Stimulated activated CD4-positive, alpha-beta T cell treated with anti-CD3 and anti-CD28 coated beads, Interleukin-15, amount 100 ng/mL, for 24 hours (primary cell): ENCODE measurements around the gene RBM45.
"Not testable (repeated sequence)": the region's sequence is repeated elsewhere in the genome, so short reads cannot be mapped to it uniquely, and the experiment has no call there.

Source experiments
- DNase-seq: peaks from one replicate; pipeline ENCODE4 v3.0.0-alpha.2; 2020

Gene RBM45

GRCh38 chr2:178109813-178110212, 2.4 kb upstream of the RBM45 start:
- DNase-seq, result no peak

GRCh38 chr2:178110681-178111080, 1.6 kb upstream of the RBM45 start:
- no peak for DNase-seq

GRCh38 chr2:178111743-178112142, 494 bp upstream of the RBM45 start:
- no peak for DNase-seq

GRCh38 chr2:178114462-178114861, 2.2 kb downstream of the RBM45 start:
- DNase-seq, result no peak

- DNase-seq, result no peak
Measured at GRCh38 chr2:178115271-178115670, 3.0 kb downstream of the RBM45 start.

- DNase-seq, result no peak
Measured at GRCh38 chr2:178117725-178118124, 5.5 kb downstream of the RBM45 start.

GRCh38 chr2:178119179-178119922, 7.1 kb downstream of the RBM45 start:
- no peak for DNase-seq

GRCh38 chr2:178123163-178123562, 10.9 kb downstream of the RBM45 start:
- no peak for DNase-seq

- DNase-seq, result no peak
Measured at GRCh38 chr2:178125125-178125524, 12.9 kb downstream of the RBM45 start.

GRCh38 chr2:178125862-178126261, 13.6 kb downstream of the RBM45 start:
- no peak for DNase-seq

- no peak for DNase-seq
Measured at GRCh38 chr2:178128836-178129630, 16.8 kb downstream of the RBM45 start.

- no peak for DNase-seq
Measured at GRCh38 chr2:178136321-178137025, 24.2 kb downstream of the RBM45 start.

GRCh38 chr2:178142274-178143065, 30.2 kb downstream of the RBM45 start:
- no peak for DNase-seq

- DNase-seq, result no peak
Measured at GRCh38 chr2:178143481-178143880, 31.2 kb downstream of the RBM45 start.

- DNase-seq, result no peak
Measured at GRCh38 chr2:178152033-178152432, 39.8 kb downstream of the RBM45 start.

GRCh38 chr2:178152542-178152941, 40.3 kb downstream of the RBM45 start:
- DNase-seq, result no peak

- no peak for DNase-seq
Measured at GRCh38 chr2:178152977-178153376, 40.7 kb downstream of the RBM45 start.

- not testable (repeated sequence) for DNase-seq
Measured at GRCh38 chr2:178153878-178154277, 41.6 kb downstream of the RBM45 start.

- no peak for DNase-seq
Measured at GRCh38 chr2:178155524-178155923, 43.3 kb downstream of the RBM45 start.

- no peak for DNase-seq
Measured at GRCh38 chr2:178157574-178157973, 45.3 kb downstream of the RBM45 start.

- no peak for DNase-seq
Measured at GRCh38 chr2:178159966-178160365, 47.7 kb downstream of the RBM45 start.

- no peak for DNase-seq
Measured at GRCh38 chr2:178160601-178161000, 48.4 kb downstream of the RBM45 start.

- DNase-seq, result no peak
Measured at GRCh38 chr2:178163395-178163794, 51.2 kb downstream of the RBM45 start.
